Measurements from ENCODE around the gene KANSL1. TPM values are rescaled to one million over a fixed set of nuclear protein-coding genes. Genes with fewer than 3 reads are reported as not detected.

KANSL1 gene
- total and polyA plus RNA-seq, 10 of the 15 experiments (the other 5 are each of a cell fraction or from before 2014, with no cell fraction given): 4.7 to 60.6 (median 28.0) TPM

DNA sequence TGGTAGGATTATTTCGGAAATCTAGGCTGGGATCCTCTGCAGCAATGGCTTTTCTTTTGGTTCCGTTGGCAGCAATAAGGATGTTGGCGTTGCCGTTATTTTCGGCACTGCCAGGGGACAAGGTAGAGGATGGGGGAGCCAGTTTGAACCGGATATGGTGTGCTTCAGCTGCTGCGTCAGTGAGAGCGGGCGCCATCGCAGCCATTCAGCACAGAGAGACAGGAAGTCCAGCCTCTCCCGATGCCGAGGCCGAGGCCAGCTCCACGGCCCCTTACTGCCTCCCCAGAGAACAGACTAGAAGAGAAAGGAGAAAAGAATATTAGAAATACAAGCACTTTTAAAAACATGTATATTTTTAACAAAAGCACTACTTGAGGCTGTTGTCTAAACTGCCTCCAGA lies 21.3 kb downstream of the KANSL1 start:
- ATAC-seq (no peak), DNase-seq (ENCODE audit: low read depth, low spot score) (no peak)
- no peak overlapping the region for H3K27ac ChIP-seq (ENCODE audit: control insufficient read depth, insufficient read depth)

GRCh38 chr17:46170639-46171429 lies 22.4 kb downstream of the KANSL1 start:
- TF ChIP-seq POLR2AphosphoS2 (IDR thresholded peaks at IDR 0.05; ENCODE audit: low read depth, low read length) (0 out of 2 replicates have a peak, but pooled peaks have one; percentile 36), CHD4 (IDR thresholded peaks at IDR 0.05) (no peak)
- Histone ChIP-seq H3K4me3 (no peak overlapping the region), H3K4me1 (ENCODE audit: control insufficient read depth, insufficient read depth, low read length) (no peaks in the 10 kb centered on the region), H2AFZ (ENCODE audit: control insufficient read depth, low read depth, low read length) (no peak overlapping the region), H3K27ac (ENCODE audit: control insufficient read depth, insufficient read depth) (no peak overlapping the region), H4K20me1 (ENCODE audit: control insufficient read depth, insufficient read depth) (no peaks in the 10 kb centered on the region), H3K27me3 (replicated peaks in 1 of 2; ENCODE audit: control insufficient read depth in 2 of 2, insufficient read depth in 2 of 2, low read length in 1 of 2) (no peaks in the 10 kb centered on the region), H3K9me3 (replicated peaks; ENCODE audit: control insufficient read depth, insufficient read depth, low read length) (no peaks in the 10 kb centered on the region), H3K9ac (ENCODE audit: control insufficient read depth, insufficient read depth, low read length) (no peak overlapping the region), H3K79me2 (ENCODE audit: control insufficient read depth, insufficient read depth, low read length) (peaks cover 98% of the 10 kb centered on the region), H3K4me2 (ENCODE audit: control insufficient read depth, insufficient read depth) (no peak overlapping the region), H3K36me3 (ENCODE audit: control insufficient read depth in 2 of 2, insufficient read depth in 2 of 2, low read length in 1 of 2) (peaks cover 12 to 51% of the 10 kb centered on the region in 2 experiments)
- POLR2A ChIA-PET: interaction anchor here (0.7 to 2.0 kb wide), 5 partner anchors 8 to 80 kb away, joined by 3 to 10 read pairs (median 4); no protein-coding TSS in a partner anchor
- SMC1A ChIA-PET (ENCODE audit: uncharacterized antibody, unreplicated experiment): interaction anchor here (1.0 to 24.2 kb wide), 7 partner anchors 9 to 127 kb away, joined by 3 to 478 read pairs (median 5); no protein-coding TSS in a partner anchor
- in situ Hi-C loops (cut with MboI) (no loop called here), intact Hi-C loops (cut with micrococcal nuclease; ENCODE audit: unreplicated experiment) (no loop called here)
- FAIRE-seq: no peak
- TSS peak; percentile 64 for BruUV-seq (replicated peaks)
- DNase-seq (ENCODE audit: low read depth, low spot score): no peak
- ATAC-seq: peak; percentile 13
- RAD21 ChIA-PET (ENCODE audit: unreplicated experiment): interaction anchor here (0.6 to 1.7 kb wide), 4 partner anchors 13 to 25 kb away, joined by 3 to 5 read pairs (median 4); no protein-coding TSS in a partner anchor
- CTCF ChIA-PET: interaction anchor here (0.6 to 2.5 kb wide), 7 partner anchors 11 to 164 kb away, joined by 3 to 8 read pairs (median 3); partner anchors contain the start of gene KANSL1
- WGBS (ENCODE audit: insufficient coverage, insufficient replicate concordance, low lambda C conversion rate, missing lambda C conversion rate): 96% methylated on average over 11 of the region's 11 CpGs

More for the DNA sequence above, 21.3 kb downstream of the KANSL1 start:
- in situ Hi-C loops (cut with MboI) (no loop called here), intact Hi-C loops (cut with micrococcal nuclease; ENCODE audit: unreplicated experiment) (no loop called here)
- Histone ChIP-seq H4K20me1 (ENCODE audit: control insufficient read depth, insufficient read depth) (0 out of 2 replicates have a peak, but pooled peaks cover 3% of the 10 kb centered on the region), H3K9me3 (replicated peaks; ENCODE audit: control insufficient read depth, insufficient read depth, low read length) (no peaks in the 10 kb centered on the region), H3K79me2 (ENCODE audit: control insufficient read depth, insufficient read depth, low read length) (peaks cover 98% of the 10 kb centered on the region), H3K9ac (ENCODE audit: control insufficient read depth, insufficient read depth, low read length) (no peak overlapping the region), H3K27me3 (replicated peaks in 1 of 2; ENCODE audit: control insufficient read depth in 2 of 2, insufficient read depth in 2 of 2, low read length in 1 of 2) (no peaks in the 10 kb centered on the region), H3K4me2 (ENCODE audit: control insufficient read depth, insufficient read depth) (no peak overlapping the region), H3K36me3 (ENCODE audit: control insufficient read depth in 2 of 2, insufficient read depth in 2 of 2, low read length in 1 of 2) (peaks cover 12 to 51% of the 10 kb centered on the region in 2 experiments), H3K4me1 (ENCODE audit: control insufficient read depth, insufficient read depth, low read length) (peaks cover 3% of the 10 kb centered on the region; the same call in 1 of the 2 replicates), H2AFZ (ENCODE audit: control insufficient read depth, low read depth, low read length) (no peak overlapping the region), H3K4me3 (no peak overlapping the region)
- ChIA-PET CTCF (interaction anchor here (0.6 to 2.8 kb wide), 11 partner anchors 9 to 127 kb away, joined by 3 to 10 read pairs (median 6); partner anchors contain the start of gene KANSL1), RAD21 (ENCODE audit: unreplicated experiment) (interaction anchor here (0.6 to 2.5 kb wide), 5 partner anchors 9 to 28 kb away, joined by 3 to 6 read pairs (median 5); no protein-coding TSS in a partner anchor), POLR2A (interaction anchor here (1.2 to 2.0 kb wide), 3 partner anchors 9 to 15 kb away, joined by 4 to 7 read pairs (median 5); no protein-coding TSS in a partner anchor), SMC1A (ENCODE audit: uncharacterized antibody, unreplicated experiment) (interaction anchor here (0.6 to 24.2 kb wide), 8 partner anchors 9 to 128 kb away, joined by 3 to 478 read pairs (median 4); no protein-coding TSS in a partner anchor)
- TF ChIP-seq DPF2 (IDR thresholded peaks at IDR 0.05) (no peak), BRCA1 (IDR thresholded peaks at IDR 0.05; ENCODE audit: low read depth, low read length) (no peak)
- BruUV-seq (replicated peaks): no TSS peak
- FAIRE-seq: no peak
- WGBS (ENCODE audit: insufficient coverage, insufficient replicate concordance, low lambda C conversion rate, missing lambda C conversion rate): 98% methylated on average over 14 of the region's 14 CpGs
